Stomach (tissue), 4 donors: Measurements from ENCODE around the gene FBXO34.

Source experiments
- POLR2A ChIP-seq, 4 donors: fragments of 450-650 bp; IDR thresholded peaks; one replicate each; pipeline ENCODE4 v1.6.1; 2016; ENCODE audit warnings: antibody characterized with exemption in 4 of 4, control low read depth in 2 of 4, mild to moderate bottlenecking in 1 of 4, moderate library complexity in 1 of 4
- TF ChIP-seq, protein P1 (sequence below), 7 experiments: fragments of 450-650 bp in 4 of 7; fragments of 200-600 bp in 3 of 7; sonication (generic) in 3 of 7; IDR thresholded peaks; one replicate each; pipeline ENCODE4 v1.5.1; 2016 to 2019; ENCODE audit warnings: antibody characterized with exemption in 7 of 7, control low read depth in 2 of 7, mild to moderate bottlenecking in 1 of 7

DNA sequence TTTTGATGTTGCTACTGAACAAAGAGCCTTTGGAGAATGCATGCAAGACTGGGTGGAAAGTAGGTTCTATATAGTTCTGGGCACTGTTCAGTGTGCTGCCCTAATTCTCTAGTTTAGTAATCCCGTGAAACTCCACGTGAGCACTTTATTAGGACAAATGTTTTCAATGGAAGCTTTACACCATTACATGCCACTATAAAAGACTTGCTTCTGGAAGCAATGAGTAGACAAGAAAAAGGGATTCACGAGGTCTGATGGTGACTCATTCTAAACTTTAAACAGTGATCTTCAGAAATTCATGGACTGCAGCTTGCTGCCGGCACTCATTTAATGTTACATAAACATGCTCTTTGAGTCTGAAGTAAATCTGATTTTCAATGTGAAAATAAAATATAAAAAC is 118.1 kb downstream of the FBXO34 start:
- TF ChIP-seq, protein P1, sequence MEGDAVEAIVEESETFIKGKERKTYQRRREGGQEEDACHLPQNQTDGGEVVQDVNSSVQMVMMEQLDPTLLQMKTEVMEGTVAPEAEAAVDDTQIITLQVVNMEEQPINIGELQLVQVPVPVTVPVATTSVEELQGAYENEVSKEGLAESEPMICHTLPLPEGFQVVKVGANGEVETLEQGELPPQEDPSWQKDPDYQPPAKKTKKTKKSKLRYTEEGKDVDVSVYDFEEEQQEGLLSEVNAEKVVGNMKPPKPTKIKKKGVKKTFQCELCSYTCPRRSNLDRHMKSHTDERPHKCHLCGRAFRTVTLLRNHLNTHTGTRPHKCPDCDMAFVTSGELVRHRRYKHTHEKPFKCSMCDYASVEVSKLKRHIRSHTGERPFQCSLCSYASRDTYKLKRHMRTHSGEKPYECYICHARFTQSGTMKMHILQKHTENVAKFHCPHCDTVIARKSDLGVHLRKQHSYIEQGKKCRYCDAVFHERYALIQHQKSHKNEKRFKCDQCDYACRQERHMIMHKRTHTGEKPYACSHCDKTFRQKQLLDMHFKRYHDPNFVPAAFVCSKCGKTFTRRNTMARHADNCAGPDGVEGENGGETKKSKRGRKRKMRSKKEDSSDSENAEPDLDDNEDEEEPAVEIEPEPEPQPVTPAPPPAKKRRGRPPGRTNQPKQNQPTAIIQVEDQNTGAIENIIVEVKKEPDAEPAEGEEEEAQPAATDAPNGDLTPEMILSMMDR (IDR thresholded peaks at IDR 0.05) = no peak
- TF ChIP-seq POLR2A (IDR thresholded peaks at IDR 0.05) = no peak
